Measurements from ENCODE around the gene NRCAM. TPM values are rescaled to one million over a fixed set of nuclear protein-coding genes. Genes with fewer than 3 reads are reported as not detected.

The NRCAM gene
- polyA plus RNA-seq, 3 donors = not detected

DNA sequence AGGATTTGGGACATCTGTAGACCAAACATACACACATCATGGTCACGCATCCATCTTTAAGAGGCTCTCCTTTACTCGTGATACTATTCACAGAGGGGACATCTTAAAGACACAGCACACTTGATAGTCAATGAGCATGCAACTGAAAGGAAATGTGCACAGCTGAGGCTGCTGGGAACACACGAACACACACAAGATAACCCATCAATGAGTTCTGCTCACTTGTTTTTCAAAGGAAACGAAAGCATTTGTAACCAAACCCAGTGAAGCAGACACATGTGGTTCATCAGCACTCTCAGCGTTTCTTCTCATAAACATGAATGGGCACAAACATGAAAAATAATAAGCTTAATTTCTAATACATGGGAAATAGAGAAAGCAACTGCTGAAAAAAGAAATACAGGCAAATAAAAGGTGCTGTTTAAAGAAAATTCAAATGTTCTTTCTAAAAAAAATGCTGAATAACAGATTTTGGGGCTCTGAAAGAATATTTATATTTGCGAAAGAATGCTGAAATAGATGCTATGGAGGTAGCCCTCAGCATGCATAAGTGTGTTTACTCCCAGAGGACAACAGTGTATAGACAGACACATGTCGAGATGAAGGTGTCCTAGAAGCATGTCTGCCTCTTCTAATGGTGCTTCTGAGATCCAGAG, 266.4 kb downstream of the NRCAM start:
- H3K4me1 Mint-ChIP-seq = no peaks in the 10 kb centered on the region
- no peak overlapping the region for H3K27ac Mint-ChIP-seq
- Histone ChIP-seq H3K79me2 (ENCODE audit: insufficient read depth, low read length) (no peaks in the 10 kb centered on the region), H3K4me1 (ENCODE audit: control insufficient read depth in 1 of 2, insufficient read depth in 2 of 2, low read length in 2 of 2) (no peaks in the 10 kb centered on the region), H3K36me3 (replicated peaks in 1 of 2; ENCODE audit: control insufficient read depth in 1 of 2, insufficient read depth in 2 of 2, low read length in 2 of 2) (no peaks in the 10 kb centered on the region), H3K4me3 (replicated peaks in 1 of 3; ENCODE audit: low read depth in 2 of 3, low read length in 3 of 3) (no peak overlapping the region), H3K9me3 (replicated peaks in 1 of 2; ENCODE audit: control insufficient read depth in 1 of 2, insufficient read depth in 1 of 2, low read length in 2 of 2) (peaks cover 0 to 3% of the 10 kb centered on the region in 2 donors), H3K9ac (ENCODE audit: insufficient read depth, low read length, poor library complexity, severe bottlenecking) (no peak overlapping the region), H3K4me2 (replicated peaks; ENCODE audit: extremely low read depth, low read length, poor library complexity, severe bottlenecking) (no peak overlapping the region), H3K27ac (ENCODE audit: low read depth in 1 of 2, low read length in 2 of 2) (no peak overlapping the region), H4K20me1 (ENCODE audit: insufficient read depth, low read length) (no peaks in the 10 kb centered on the region), H3K27me3 (ENCODE audit: control insufficient read depth in 2 of 2, insufficient read depth in 2 of 2, low read length in 2 of 2) (no peaks in the 10 kb centered on the region), H2AFZ (ENCODE audit: insufficient read depth, low read depth, low read length, poor library complexity, severe bottlenecking) (no peak overlapping the region)
- H3K27me3 Mint-ChIP-seq (ENCODE audit: low read depth in 3 of 3) = peaks cover 2 to 8% (median 3%) of the 10 kb centered on the region in 3 donors
- WGBS (ENCODE audit: insufficient coverage) = 86% methylated on average over 2 of the region's 7 CpGs
- H3K36me3 Mint-ChIP-seq = no peaks in the 10 kb centered on the region
- DNase-seq = no peak
- intact Hi-C loops (cut with micrococcal nuclease) = no loop called here
- no peak overlapping the region for H3K4me3 Mint-ChIP-seq
- TF ChIP-seq, protein P1, sequence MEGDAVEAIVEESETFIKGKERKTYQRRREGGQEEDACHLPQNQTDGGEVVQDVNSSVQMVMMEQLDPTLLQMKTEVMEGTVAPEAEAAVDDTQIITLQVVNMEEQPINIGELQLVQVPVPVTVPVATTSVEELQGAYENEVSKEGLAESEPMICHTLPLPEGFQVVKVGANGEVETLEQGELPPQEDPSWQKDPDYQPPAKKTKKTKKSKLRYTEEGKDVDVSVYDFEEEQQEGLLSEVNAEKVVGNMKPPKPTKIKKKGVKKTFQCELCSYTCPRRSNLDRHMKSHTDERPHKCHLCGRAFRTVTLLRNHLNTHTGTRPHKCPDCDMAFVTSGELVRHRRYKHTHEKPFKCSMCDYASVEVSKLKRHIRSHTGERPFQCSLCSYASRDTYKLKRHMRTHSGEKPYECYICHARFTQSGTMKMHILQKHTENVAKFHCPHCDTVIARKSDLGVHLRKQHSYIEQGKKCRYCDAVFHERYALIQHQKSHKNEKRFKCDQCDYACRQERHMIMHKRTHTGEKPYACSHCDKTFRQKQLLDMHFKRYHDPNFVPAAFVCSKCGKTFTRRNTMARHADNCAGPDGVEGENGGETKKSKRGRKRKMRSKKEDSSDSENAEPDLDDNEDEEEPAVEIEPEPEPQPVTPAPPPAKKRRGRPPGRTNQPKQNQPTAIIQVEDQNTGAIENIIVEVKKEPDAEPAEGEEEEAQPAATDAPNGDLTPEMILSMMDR (IDR thresholded peaks at IDR 0.05) = no peak
- peaks cover 0 to 11% (median 5%) of the 10 kb centered on the region in 7 donors for H3K9me3 Mint-ChIP-seq

GRCh38 chr7:108188724-108189123, 267.5 kb downstream of the NRCAM start:
- H3K27me3 Mint-ChIP-seq (ENCODE audit: low read depth in 3 of 3) = peaks cover 2 to 8% (median 3%) of the 10 kb centered on the region in 3 donors
- no peak overlapping the region for H3K27ac Mint-ChIP-seq
- intact Hi-C loops (cut with micrococcal nuclease) = no loop called here

More at GRCh38 chr7:108188724-108189123, 267.5 kb downstream of the NRCAM start:
- Mint-ChIP-seq H3K9me3 (peaks cover 0 to 11% (median 5%) of the 10 kb centered on the region in 7 donors), H3K4me1 (no peaks in the 10 kb centered on the region), H3K36me3 (no peaks in the 10 kb centered on the region), H3K4me3 (no peak overlapping the region)
- Histone ChIP-seq H2AFZ (ENCODE audit: insufficient read depth, low read depth, low read length, poor library complexity, severe bottlenecking) (no peak overlapping the region), H3K4me3 (replicated peaks in 1 of 3; ENCODE audit: low read depth in 2 of 3, low read length in 3 of 3) (no peak overlapping the region), H3K9ac (ENCODE audit: insufficient read depth, low read length, poor library complexity, severe bottlenecking) (no peak overlapping the region), H3K4me2 (replicated peaks; ENCODE audit: extremely low read depth, low read length, poor library complexity, severe bottlenecking) (no peak overlapping the region), H3K27ac (ENCODE audit: low read depth in 1 of 2, low read length in 2 of 2) (no peak overlapping the region), H4K20me1 (ENCODE audit: insufficient read depth, low read length) (no peaks in the 10 kb centered on the region), H3K4me1 (ENCODE audit: control insufficient read depth in 1 of 2, insufficient read depth in 2 of 2, low read length in 2 of 2) (no peaks in the 10 kb centered on the region), H3K79me2 (ENCODE audit: insufficient read depth, low read length) (no peaks in the 10 kb centered on the region), H3K36me3 (replicated peaks in 1 of 2; ENCODE audit: control insufficient read depth in 1 of 2, insufficient read depth in 2 of 2, low read length in 2 of 2) (no peaks in the 10 kb centered on the region), H3K27me3 (ENCODE audit: control insufficient read depth in 2 of 2, insufficient read depth in 2 of 2, low read length in 2 of 2) (no peaks in the 10 kb centered on the region), H3K9me3 (replicated peaks in 1 of 2; ENCODE audit: control insufficient read depth in 1 of 2, insufficient read depth in 1 of 2, low read length in 2 of 2) (peaks cover 0 to 3% of the 10 kb centered on the region in 2 donors)
- DNase-seq = no peak
- TF ChIP-seq, protein P1 (IDR thresholded peaks at IDR 0.05) = no peak
- no CpG with 5 or more reads among the region's 3 CpGs for WGBS (ENCODE audit: insufficient coverage)

All from CD14-positive monocyte (primary cell).